DND-41 (cell line): ENCODE data around the gene FAM222B.

Source experiments
- ATAC-seq: fragments of 200-7000 bp; cut with Tn5 transposase; 3 replicates; pipeline ENCODE4 v1.9.1; 2021; ENCODE audit warnings: low read depth; ENCODE audit not compliant: insufficient read depth
- DNase-seq: peaks from one replicate; pipeline ENCODE4 v3.0.0-alpha.2; 2020
- H2AFZ ChIP-seq: 2 replicates; pipeline ENCODE4 v1.6.0; 2012; ENCODE audit warnings: low read depth, low read length
- H3K27ac ChIP-seq: 2 replicates; pipeline ENCODE4 v1.5.1; 2012; ENCODE audit warnings: low read length, inconsistent platforms
- H3K27me3 ChIP-seq: fragments of 200-600 bp; sonication (generic); 2 replicates; pipeline ENCODE4 v1.6.0; 2012; ENCODE audit warnings: low read length, mild to moderate bottlenecking, inconsistent platforms; ENCODE audit not compliant: insufficient read depth, poor library complexity
- H3K36me3 ChIP-seq: 2 replicates; pipeline ENCODE4 v1.5.1; 2012; ENCODE audit warnings: low read length, inconsistent platforms; ENCODE audit not compliant: insufficient read depth
- H3K4me1 ChIP-seq: 2 replicates; pipeline ENCODE4 v1.5.1; 2012; ENCODE audit warnings: mild to moderate bottlenecking, low read length; ENCODE audit not compliant: insufficient read depth
- H3K4me2 ChIP-seq: 2 replicates; pipeline ENCODE4 v1.6.0; 2012; ENCODE audit warnings: mild to moderate bottlenecking, moderate library complexity, low read length, inconsistent platforms; ENCODE audit not compliant: insufficient read depth
- H3K4me3 ChIP-seq, 2 experiments: fragments of 200-600 bp in 1 of 2; shearing (Covaris generic) in 1 of 2; 2 replicates each; pipeline ENCODE4 v1.5.1; 2012 to 2016; ENCODE audit warnings: inconsistent platforms in 2 of 2, low read length in 2 of 2, mild to moderate bottlenecking in 2 of 2, low read depth in 1 of 2, moderate library complexity in 1 of 2
- H3K79me2 ChIP-seq: 2 replicates; pipeline ENCODE4 v1.6.0; 2012; ENCODE audit warnings: low read length, inconsistent platforms; ENCODE audit not compliant: insufficient read depth
- H3K9ac ChIP-seq: 2 replicates; pipeline ENCODE4 v1.6.0; 2012; ENCODE audit warnings: low read depth, mild to moderate bottlenecking, inconsistent platforms, low read length, moderate library complexity
- H3K9me3 ChIP-seq: 2 replicates; pipeline ENCODE4 v1.5.1; 2012; ENCODE audit warnings: low read length, moderate library complexity, mild to moderate bottlenecking, inconsistent platforms; ENCODE audit not compliant: insufficient read depth, severe bottlenecking
- H4K20me1 ChIP-seq: 2 replicates; pipeline ENCODE4 v1.6.0; 2012; ENCODE audit warnings: low read length; ENCODE audit not compliant: insufficient read depth
- EZH2 ChIP-seq: IDR thresholded peaks from 3 replicates; pipeline ENCODE4 v1.6.1; 2012; ENCODE audit warnings: borderline replicate concordance, low read depth, mild to moderate bottlenecking, moderate library complexity, low read length, inconsistent platforms; ENCODE audit not compliant: severe bottlenecking
- TF ChIP-seq, protein P1 (sequence below): IDR thresholded peaks from 2 replicates; pipeline ENCODE4 v1.5.1; 2012; ENCODE audit warnings: borderline replicate concordance, low read length, moderate library complexity, mild to moderate bottlenecking; ENCODE audit not compliant: poor library complexity, severe bottlenecking; ENCODE audit errors: extremely low read depth

The FAM222B gene

DNA sequence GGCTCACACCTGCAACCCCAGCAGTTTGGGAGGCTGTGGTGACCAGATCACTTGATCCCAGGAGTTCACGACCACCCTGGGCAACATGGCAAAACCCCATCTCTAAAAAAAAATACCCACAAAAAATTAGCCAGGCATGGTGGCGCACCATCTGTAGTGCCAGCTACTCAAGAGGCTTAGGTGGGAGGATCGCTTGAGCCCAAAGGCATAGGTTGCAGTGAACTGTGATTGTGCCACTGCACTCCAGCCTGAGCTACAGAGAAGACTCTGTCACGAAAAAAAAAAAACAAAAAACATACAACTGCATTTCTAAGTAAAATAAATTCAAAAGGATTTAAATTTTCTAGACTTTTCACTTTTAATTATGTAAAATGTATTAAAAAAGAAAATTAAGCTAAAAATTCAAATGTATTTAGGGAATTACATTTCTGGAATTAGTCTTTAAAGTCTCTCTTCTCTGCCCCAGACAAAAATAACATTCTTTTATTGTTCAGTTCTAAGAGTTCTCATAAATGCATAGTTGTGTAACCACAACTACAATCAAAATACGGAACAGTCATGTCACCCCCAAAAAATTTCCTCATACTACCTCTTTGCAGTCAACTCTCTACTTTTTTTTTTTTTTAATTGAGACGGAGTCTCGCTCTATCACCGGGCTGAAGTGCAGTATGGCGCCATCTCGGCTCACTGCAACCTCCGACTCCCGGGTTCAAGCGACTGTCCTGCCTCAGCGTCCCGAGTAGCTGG is 14.1 kb downstream of the FAM222B start:
- no peaks in the 10 kb centered on the region for H3K9me3 ChIP-seq
- no peak overlapping the region for H3K4me3 ChIP-seq
- peaks cover 7% of the 10 kb centered on the region; the same call in 1 of the 2 replicates for H3K36me3 ChIP-seq
- no peak overlapping the region for H2AFZ ChIP-seq
- H3K79me2 ChIP-seq: peaks cover 74% of the 10 kb centered on the region
- no peak overlapping the region for H3K27ac ChIP-seq
- no peak overlapping the region for H3K9ac ChIP-seq
- peaks cover 2% of the 10 kb centered on the region; the same call in 1 of the 2 replicates for H4K20me1 ChIP-seq
- no peak for TF ChIP-seq EZH2
- TF ChIP-seq, protein P1, sequence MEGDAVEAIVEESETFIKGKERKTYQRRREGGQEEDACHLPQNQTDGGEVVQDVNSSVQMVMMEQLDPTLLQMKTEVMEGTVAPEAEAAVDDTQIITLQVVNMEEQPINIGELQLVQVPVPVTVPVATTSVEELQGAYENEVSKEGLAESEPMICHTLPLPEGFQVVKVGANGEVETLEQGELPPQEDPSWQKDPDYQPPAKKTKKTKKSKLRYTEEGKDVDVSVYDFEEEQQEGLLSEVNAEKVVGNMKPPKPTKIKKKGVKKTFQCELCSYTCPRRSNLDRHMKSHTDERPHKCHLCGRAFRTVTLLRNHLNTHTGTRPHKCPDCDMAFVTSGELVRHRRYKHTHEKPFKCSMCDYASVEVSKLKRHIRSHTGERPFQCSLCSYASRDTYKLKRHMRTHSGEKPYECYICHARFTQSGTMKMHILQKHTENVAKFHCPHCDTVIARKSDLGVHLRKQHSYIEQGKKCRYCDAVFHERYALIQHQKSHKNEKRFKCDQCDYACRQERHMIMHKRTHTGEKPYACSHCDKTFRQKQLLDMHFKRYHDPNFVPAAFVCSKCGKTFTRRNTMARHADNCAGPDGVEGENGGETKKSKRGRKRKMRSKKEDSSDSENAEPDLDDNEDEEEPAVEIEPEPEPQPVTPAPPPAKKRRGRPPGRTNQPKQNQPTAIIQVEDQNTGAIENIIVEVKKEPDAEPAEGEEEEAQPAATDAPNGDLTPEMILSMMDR: no peak
- H3K4me2 ChIP-seq: no peak overlapping the region
- H3K27me3 ChIP-seq: no peaks in the 10 kb centered on the region
- no peak for DNase-seq
- no peak for ATAC-seq
- H3K4me1 ChIP-seq: no peaks in the 10 kb centered on the region

DNA sequence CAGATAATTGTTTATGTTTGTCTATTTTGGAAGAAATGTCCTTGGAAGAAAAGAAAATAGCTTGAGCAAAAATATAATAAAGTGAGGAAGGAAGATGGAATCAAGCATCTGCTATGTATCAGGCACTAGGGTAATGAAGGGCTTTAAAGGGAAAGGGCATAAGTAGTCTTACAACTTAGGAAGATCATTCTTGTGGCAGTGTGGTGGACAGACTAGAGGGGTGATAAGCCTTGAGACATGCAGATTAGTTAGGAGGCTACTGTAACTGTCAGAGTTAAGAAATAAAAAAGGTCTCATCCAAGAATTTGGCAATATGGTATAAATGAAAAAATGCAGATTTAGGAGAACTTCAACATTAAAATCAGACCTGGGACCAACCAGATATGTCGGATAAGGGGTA is 14.9 kb downstream of the FAM222B start:
- ATAC-seq (no peak), DNase-seq (no peak)
- Histone ChIP-seq H3K4me2 (no peak overlapping the region), H3K4me3 (no peak overlapping the region), H3K9ac (no peak overlapping the region), H3K79me2 (peaks cover 73% of the 10 kb centered on the region), H3K27me3 (no peaks in the 10 kb centered on the region), H3K36me3 (peaks cover 7% of the 10 kb centered on the region; the same call in 1 of the 2 replicates), H3K27ac (no peak overlapping the region), H2AFZ (no peak overlapping the region), H3K4me1 (no peaks in the 10 kb centered on the region), H3K9me3 (no peaks in the 10 kb centered on the region), H4K20me1 (peaks cover 2% of the 10 kb centered on the region; the same call in 1 of the 2 replicates)
- no peak for TF ChIP-seq EZH2

DNA sequence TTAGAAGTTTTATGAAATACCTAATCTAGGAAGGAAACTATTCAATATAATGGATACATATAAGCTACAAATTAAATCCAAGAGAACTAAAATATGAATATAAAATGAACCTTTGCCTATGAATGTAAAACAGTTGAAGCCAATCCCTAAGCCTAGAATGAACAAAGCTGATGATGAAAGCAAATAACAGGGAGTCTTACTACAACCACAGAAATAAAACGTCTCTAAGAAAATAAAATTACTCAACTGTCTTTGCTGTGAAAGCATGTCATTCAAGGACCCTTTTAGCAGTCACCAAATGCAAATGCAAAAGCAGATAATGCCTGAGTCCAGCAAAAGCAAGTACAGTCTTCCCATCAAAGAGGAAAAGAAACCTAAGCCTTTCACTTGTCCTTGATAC is 23.0 kb downstream of the FAM222B start:
- Histone ChIP-seq H4K20me1 (peaks cover 2% of the 10 kb centered on the region; the same call in 1 of the 2 replicates), H3K9me3 (no peaks in the 10 kb centered on the region), H3K4me2 (no peak overlapping the region), H3K9ac (no peak overlapping the region), H3K4me1 (no peaks in the 10 kb centered on the region), H3K36me3 (no peaks in the 10 kb centered on the region), H3K27ac (no peak overlapping the region), H2AFZ (no peak overlapping the region), H3K4me3 (no peak overlapping the region), H3K79me2 (peaks cover 73% of the 10 kb centered on the region), H3K27me3 (no peaks in the 10 kb centered on the region)
- DNase-seq (no peak), ATAC-seq (no peak)
- TF ChIP-seq, protein P1: no peak
- no peak for TF ChIP-seq EZH2

DNA sequence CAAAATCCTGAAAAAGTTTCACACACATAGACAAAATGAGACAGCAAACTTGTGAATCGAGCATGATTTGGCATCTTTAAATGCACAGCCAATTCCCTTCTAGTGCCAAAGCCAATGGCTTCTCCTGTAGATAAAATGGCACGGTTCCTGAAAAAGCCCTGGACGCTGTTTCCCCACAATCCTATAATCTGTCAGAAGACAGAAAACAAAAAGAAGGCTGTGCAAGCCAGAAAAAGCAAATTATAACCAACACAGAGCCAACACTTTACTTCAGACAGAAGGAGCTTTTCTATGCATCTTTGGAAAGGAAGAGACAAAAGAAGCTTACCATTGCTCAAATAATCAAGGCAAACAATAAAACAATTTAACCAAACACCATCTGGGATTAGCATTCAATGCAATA is 23.8 kb downstream of the FAM222B start:
- H3K4me2 ChIP-seq: no peak overlapping the region
- H3K27ac ChIP-seq: no peak overlapping the region
- DNase-seq (no peak), ATAC-seq (no peak)
- peaks cover 5% of the 10 kb centered on the region for H3K4me1 ChIP-seq
- no peak overlapping the region for H3K9ac ChIP-seq
- no peaks in the 10 kb centered on the region for H3K27me3 ChIP-seq
- no peaks in the 10 kb centered on the region; the same call in 1 of the 2 replicates for H4K20me1 ChIP-seq
- H3K79me2 ChIP-seq: peaks cover 75% of the 10 kb centered on the region
- no peaks in the 10 kb centered on the region for H3K36me3 ChIP-seq
- H3K4me3 ChIP-seq: no peak overlapping the region
- TF ChIP-seq, protein P1: no peak
- no peak for TF ChIP-seq EZH2
- no peak overlapping the region for H2AFZ ChIP-seq
- H3K9me3 ChIP-seq: no peaks in the 10 kb centered on the region
